ENCODE data around the gene ZFAND5. TPM values are rescaled to one million over a fixed set of nuclear protein-coding genes. Genes with fewer than 3 reads are reported as not detected.

The ZFAND5 gene
- total and polyA plus RNA-seq, 4 donors = 45.6 to 119 (median 61.9) TPM

DNA sequence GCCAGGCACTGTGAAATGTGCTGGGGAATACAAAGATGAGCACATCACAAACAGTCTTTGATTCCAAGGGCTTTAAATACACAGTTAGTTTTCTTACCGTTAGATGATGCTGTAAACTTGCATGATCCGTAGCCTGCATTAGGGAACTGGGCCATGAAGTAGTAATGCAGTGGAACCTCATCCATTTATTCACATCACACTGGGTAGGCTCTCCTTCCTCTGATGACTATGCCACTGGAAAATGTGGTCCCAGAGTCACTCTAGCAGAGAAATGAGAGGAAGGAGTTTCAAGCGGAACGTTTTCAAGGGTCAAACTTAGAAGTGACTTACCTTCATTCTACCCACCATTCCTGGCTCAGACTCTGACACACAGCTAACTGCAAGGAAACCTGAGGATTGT lies 26.4 kb downstream of the ZFAND5 start:
- TF ChIP-seq, protein P1, sequence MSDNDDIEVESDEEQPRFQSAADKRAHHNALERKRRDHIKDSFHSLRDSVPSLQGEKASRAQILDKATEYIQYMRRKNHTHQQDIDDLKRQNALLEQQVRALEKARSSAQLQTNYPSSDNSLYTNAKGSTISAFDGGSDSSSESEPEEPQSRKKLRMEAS (IDR thresholded peaks at IDR 0.05) = no peak
- no peak for TF ChIP-seq EGR1 (IDR thresholded peaks at IDR 0.05; ENCODE audit: low read depth in 2 of 2)
- TF ChIP-seq YY1 (IDR thresholded peaks at IDR 0.05) = no peak
- TF ChIP-seq JUND (IDR thresholded peaks at IDR 0.05) = no peak
- TF ChIP-seq, protein P2, sequence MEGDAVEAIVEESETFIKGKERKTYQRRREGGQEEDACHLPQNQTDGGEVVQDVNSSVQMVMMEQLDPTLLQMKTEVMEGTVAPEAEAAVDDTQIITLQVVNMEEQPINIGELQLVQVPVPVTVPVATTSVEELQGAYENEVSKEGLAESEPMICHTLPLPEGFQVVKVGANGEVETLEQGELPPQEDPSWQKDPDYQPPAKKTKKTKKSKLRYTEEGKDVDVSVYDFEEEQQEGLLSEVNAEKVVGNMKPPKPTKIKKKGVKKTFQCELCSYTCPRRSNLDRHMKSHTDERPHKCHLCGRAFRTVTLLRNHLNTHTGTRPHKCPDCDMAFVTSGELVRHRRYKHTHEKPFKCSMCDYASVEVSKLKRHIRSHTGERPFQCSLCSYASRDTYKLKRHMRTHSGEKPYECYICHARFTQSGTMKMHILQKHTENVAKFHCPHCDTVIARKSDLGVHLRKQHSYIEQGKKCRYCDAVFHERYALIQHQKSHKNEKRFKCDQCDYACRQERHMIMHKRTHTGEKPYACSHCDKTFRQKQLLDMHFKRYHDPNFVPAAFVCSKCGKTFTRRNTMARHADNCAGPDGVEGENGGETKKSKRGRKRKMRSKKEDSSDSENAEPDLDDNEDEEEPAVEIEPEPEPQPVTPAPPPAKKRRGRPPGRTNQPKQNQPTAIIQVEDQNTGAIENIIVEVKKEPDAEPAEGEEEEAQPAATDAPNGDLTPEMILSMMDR (IDR thresholded peaks at IDR 0.05; ENCODE audit: low read depth, low read length, missing input control) = no peak
- 94% methylated on average over 4 of the region's 4 CpGs for WGBS
- Histone ChIP-seq H3K27me3 (ENCODE audit: control insufficient read depth in 4 of 4, insufficient read depth in 4 of 4, low read length in 3 of 4) (no peaks in the 10 kb centered on the region), H3K9ac (ENCODE audit: low read depth in 1 of 2, low read length in 2 of 2) (no peak overlapping the region), H3K4me3 (ENCODE audit: low read depth in 1 of 3, low read length in 3 of 3) (no peak overlapping the region), H3K9me3 (ENCODE audit: control insufficient read depth in 4 of 4, low read length in 3 of 4) (no peaks in the 10 kb centered on the region), H3K4me1 (ENCODE audit: control insufficient read depth in 4 of 4, insufficient read depth in 4 of 4, low read length in 3 of 4) (no peaks in the 10 kb centered on the region), H3K36me3 (ENCODE audit: control insufficient read depth in 4 of 4, insufficient read depth in 3 of 4, low read depth in 1 of 4, low read length in 3 of 4) (no peaks in the 10 kb centered on the region), H3K27ac (ENCODE audit: low read depth in 1 of 2, low read length in 2 of 2) (no peak overlapping the region)
- no peak for DNase-seq (ENCODE audit: low spot score)

DNA sequence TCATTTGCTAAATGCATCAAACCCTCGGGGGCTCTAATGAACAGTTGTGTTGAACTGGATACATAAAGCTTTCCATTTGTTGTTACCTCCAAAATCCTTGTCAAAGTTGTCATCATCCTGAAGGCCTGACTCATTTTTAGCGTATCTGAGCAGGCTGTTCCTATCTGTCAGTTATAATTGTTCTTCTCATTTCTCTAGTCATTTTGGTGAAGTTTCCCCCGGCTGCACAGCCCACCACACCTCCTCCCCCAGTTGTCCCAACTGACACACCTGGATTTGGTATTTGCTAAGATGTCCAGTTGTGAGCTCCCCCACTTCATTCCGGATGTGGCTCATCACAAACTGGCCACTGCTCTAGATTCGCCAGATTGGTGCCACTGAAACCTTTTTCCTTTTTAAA lies 27.7 kb downstream of the ZFAND5 start:
- 75% methylated on average over 5 of the region's 5 CpGs for WGBS
- Histone ChIP-seq H3K36me3 (ENCODE audit: control insufficient read depth in 4 of 4, insufficient read depth in 3 of 4, low read depth in 1 of 4, low read length in 3 of 4) (no peaks in the 10 kb centered on the region), H3K4me3 (ENCODE audit: low read depth in 1 of 3, low read length in 3 of 3) (no peak overlapping the region), H3K9ac (ENCODE audit: low read depth in 1 of 2, low read length in 2 of 2) (no peak overlapping the region), H3K4me1 (ENCODE audit: control insufficient read depth in 4 of 4, insufficient read depth in 4 of 4, low read length in 3 of 4) (no peaks in the 10 kb centered on the region), H3K27ac (ENCODE audit: low read depth in 1 of 2, low read length in 2 of 2) (no peak overlapping the region), H3K27me3 (ENCODE audit: control insufficient read depth in 4 of 4, insufficient read depth in 4 of 4, low read length in 3 of 4) (no peaks in the 10 kb centered on the region), H3K9me3 (ENCODE audit: control insufficient read depth in 4 of 4, low read length in 3 of 4) (no peaks in the 10 kb centered on the region)
- no peak for DNase-seq (ENCODE audit: low spot score)
- TF ChIP-seq HNF4G (IDR thresholded peaks at IDR 0.05) (no peak), FOXA2 (IDR thresholded peaks at IDR 0.05) (no peak), GABPA (IDR thresholded peaks at IDR 0.05 in 1 of 2, conservative IDR thresholded peaks at IDR 0.05 in 1 of 2) (no peak), YY1 (IDR thresholded peaks at IDR 0.05) (no peak), HNF4A (conservative IDR thresholded peaks at IDR 0.05) (no peak), NR2F2 (IDR thresholded peaks at IDR 0.05) (no peak)
- TF ChIP-seq, protein P3, sequence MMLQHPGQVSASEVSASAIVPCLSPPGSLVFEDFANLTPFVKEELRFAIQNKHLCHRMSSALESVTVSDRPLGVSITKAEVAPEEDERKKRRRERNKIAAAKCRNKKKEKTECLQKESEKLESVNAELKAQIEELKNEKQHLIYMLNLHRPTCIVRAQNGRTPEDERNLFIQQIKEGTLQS (IDR thresholded peaks at IDR 0.05) = no peak
- TF ChIP-seq, protein P4, sequence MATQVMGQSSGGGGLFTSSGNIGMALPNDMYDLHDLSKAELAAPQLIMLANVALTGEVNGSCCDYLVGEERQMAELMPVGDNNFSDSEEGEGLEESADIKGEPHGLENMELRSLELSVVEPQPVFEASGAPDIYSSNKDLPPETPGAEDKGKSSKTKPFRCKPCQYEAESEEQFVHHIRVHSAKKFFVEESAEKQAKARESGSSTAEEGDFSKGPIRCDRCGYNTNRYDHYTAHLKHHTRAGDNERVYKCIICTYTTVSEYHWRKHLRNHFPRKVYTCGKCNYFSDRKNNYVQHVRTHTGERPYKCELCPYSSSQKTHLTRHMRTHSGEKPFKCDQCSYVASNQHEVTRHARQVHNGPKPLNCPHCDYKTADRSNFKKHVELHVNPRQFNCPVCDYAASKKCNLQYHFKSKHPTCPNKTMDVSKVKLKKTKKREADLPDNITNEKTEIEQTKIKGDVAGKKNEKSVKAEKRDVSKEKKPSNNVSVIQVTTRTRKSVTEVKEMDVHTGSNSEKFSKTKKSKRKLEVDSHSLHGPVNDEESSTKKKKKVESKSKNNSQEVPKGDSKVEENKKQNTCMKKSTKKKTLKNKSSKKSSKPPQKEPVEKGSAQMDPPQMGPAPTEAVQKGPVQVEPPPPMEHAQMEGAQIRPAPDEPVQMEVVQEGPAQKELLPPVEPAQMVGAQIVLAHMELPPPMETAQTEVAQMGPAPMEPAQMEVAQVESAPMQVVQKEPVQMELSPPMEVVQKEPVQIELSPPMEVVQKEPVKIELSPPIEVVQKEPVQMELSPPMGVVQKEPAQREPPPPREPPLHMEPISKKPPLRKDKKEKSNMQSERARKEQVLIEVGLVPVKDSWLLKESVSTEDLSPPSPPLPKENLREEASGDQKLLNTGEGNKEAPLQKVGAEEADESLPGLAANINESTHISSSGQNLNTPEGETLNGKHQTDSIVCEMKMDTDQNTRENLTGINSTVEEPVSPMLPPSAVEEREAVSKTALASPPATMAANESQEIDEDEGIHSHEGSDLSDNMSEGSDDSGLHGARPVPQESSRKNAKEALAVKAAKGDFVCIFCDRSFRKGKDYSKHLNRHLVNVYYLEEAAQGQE (IDR thresholded peaks at IDR 0.05) = no peak

Measured in liver (tissue), 9 donors.